ENCODE data around the gene VGF.

The VGF gene

GRCh38 chr7:101164071-101164840 is 1.1 kb downstream of the VGF start:
- Histone ChIP-seq H3K9me3 (ENCODE audit: low read depth, low read length) (no peaks in the 10 kb centered on the region), H3K36me3 (ENCODE audit: insufficient read depth, low read length) (no peaks in the 10 kb centered on the region), H3K4me3 (peak overlapping the region; percentile 77), H3K9ac (ENCODE audit: insufficient read length) (no peak overlapping the region), H3K27ac (no peak overlapping the region)
- DNase-seq (ENCODE audit: low read depth, low spot score) = no peak
- TF ChIP-seq EZH2 (IDR thresholded peaks at IDR 0.05) = no peak
- no peak for TF ChIP-seq POLR2AphosphoS5 (IDR thresholded peaks at IDR 0.05; ENCODE audit: borderline replicate concordance, low read depth, low read length)
- TF ChIP-seq FOXP2 (optimal IDR thresholded peaks at IDR 0.05; ENCODE audit: control extremely low read depth, extremely low read length, insufficient read depth) = no peak

GRCh38 chr7:101163279-101164070 is 1.9 kb downstream of the VGF start:
- no peak overlapping the region for H3K27ac ChIP-seq
- H3K9ac ChIP-seq (ENCODE audit: insufficient read length) = no peak overlapping the region
- H3K4me3 ChIP-seq = peak overlapping the region; percentile 78
- H3K36me3 ChIP-seq (ENCODE audit: insufficient read depth, low read length) = no peaks in the 10 kb centered on the region
- no peak for TF ChIP-seq EZH2 (IDR thresholded peaks at IDR 0.05)
- TF ChIP-seq FOXP2 (optimal IDR thresholded peaks at IDR 0.05; ENCODE audit: control extremely low read depth, extremely low read length, insufficient read depth) = no peak
- no peak for TF ChIP-seq POLR2AphosphoS5 (IDR thresholded peaks at IDR 0.05; ENCODE audit: borderline replicate concordance, low read depth, low read length)
- DNase-seq (ENCODE audit: low read depth, low spot score) = no peak
- H3K9me3 ChIP-seq (ENCODE audit: low read depth, low read length) = no peaks in the 10 kb centered on the region

- TF ChIP-seq EZH2 (IDR thresholded peaks at IDR 0.05) (no peak), FOXP2 (optimal IDR thresholded peaks at IDR 0.05; ENCODE audit: control extremely low read depth, extremely low read length, insufficient read depth) (no peak), POLR2AphosphoS5 (IDR thresholded peaks at IDR 0.05; ENCODE audit: borderline replicate concordance, low read depth, low read length) (no peak; the same call in 1 of the 2 replicates)
- no peak for DNase-seq (ENCODE audit: low read depth, low spot score)
- peak overlapping the region; percentile 78 for H3K4me3 ChIP-seq
- H3K27ac ChIP-seq = no peak overlapping the region
- no peaks in the 10 kb centered on the region for H3K9me3 ChIP-seq (ENCODE audit: low read depth, low read length)
- H3K9ac ChIP-seq (ENCODE audit: insufficient read length) = peak overlapping the region; percentile 20
- H3K36me3 ChIP-seq (ENCODE audit: insufficient read depth, low read length) = no peaks in the 10 kb centered on the region
Observed at GRCh38 chr7:101162551-101163278, 2.7 kb downstream of the VGF start.

- H3K9ac ChIP-seq (ENCODE audit: insufficient read length) = no peak overlapping the region
- no peak for DNase-seq (ENCODE audit: low read depth, low spot score)
- no peaks in the 10 kb centered on the region for H3K9me3 ChIP-seq (ENCODE audit: low read depth, low read length)
- peak overlapping the region; percentile 78 for H3K4me3 ChIP-seq
- no peaks in the 10 kb centered on the region; the same call in 1 of the 2 replicates for H3K36me3 ChIP-seq (ENCODE audit: insufficient read depth, low read length)
- no peak overlapping the region for H3K27ac ChIP-seq
- no peak for TF ChIP-seq FOXP2 (optimal IDR thresholded peaks at IDR 0.05; ENCODE audit: control extremely low read depth, extremely low read length, insufficient read depth)
- no peak for TF ChIP-seq POLR2AphosphoS5 (IDR thresholded peaks at IDR 0.05; ENCODE audit: borderline replicate concordance, low read depth, low read length)
- TF ChIP-seq EZH2 (IDR thresholded peaks at IDR 0.05) = no peak
Observed at GRCh38 chr7:101161692-101162471, 3.5 kb downstream of the VGF start.

GRCh38 chr7:101160910-101161309 is 4.5 kb downstream of the VGF start:
- H3K9ac ChIP-seq (ENCODE audit: insufficient read length) = no peak overlapping the region
- no peaks in the 10 kb centered on the region; the same call in 1 of the 2 replicates for H3K36me3 ChIP-seq (ENCODE audit: insufficient read depth, low read length)
- H3K27ac ChIP-seq = no peak overlapping the region

GRCh38 chr7:101159696-101160674 is 5.4 kb downstream of the VGF start:
- Histone ChIP-seq H3K27ac (no peak overlapping the region), H3K9ac (ENCODE audit: insufficient read length) (no peak overlapping the region), H3K36me3 (ENCODE audit: insufficient read depth, low read length) (no peaks in the 10 kb centered on the region; the same call in 1 of the 2 replicates)

More at GRCh38 chr7:101160910-101161309, 4.5 kb downstream of the VGF start:
- DNase-seq (ENCODE audit: low read depth, low spot score) = no peak
- no peak for TF ChIP-seq POLR2AphosphoS5 (IDR thresholded peaks at IDR 0.05; ENCODE audit: borderline replicate concordance, low read depth, low read length)
- TF ChIP-seq FOXP2 (optimal IDR thresholded peaks at IDR 0.05; ENCODE audit: control extremely low read depth, extremely low read length, insufficient read depth) = no peak
- no peak for TF ChIP-seq EZH2 (IDR thresholded peaks at IDR 0.05)
- Histone ChIP-seq H3K4me3 (no peak overlapping the region), H3K9me3 (ENCODE audit: low read depth, low read length) (no peaks in the 10 kb centered on the region)

More at GRCh38 chr7:101159696-101160674, 5.4 kb downstream of the VGF start:
- TF ChIP-seq POLR2AphosphoS5 (IDR thresholded peaks at IDR 0.05; ENCODE audit: borderline replicate concordance, low read depth, low read length) (no peak), EZH2 (IDR thresholded peaks at IDR 0.05) (no peak), FOXP2 (optimal IDR thresholded peaks at IDR 0.05; ENCODE audit: control extremely low read depth, extremely low read length, insufficient read depth) (no peak)
- no peak overlapping the region for H3K4me3 ChIP-seq
- no peak for DNase-seq (ENCODE audit: low read depth, low spot score)
- H3K9me3 ChIP-seq (ENCODE audit: low read depth, low read length) = no peaks in the 10 kb centered on the region

All from SK-N-MC (cell line).